Tongue (tissue), 2 donors: ENCODE results near the gene AAMP. TPM values are rescaled to one million over a fixed set of nuclear protein-coding genes. Genes with fewer than 3 reads are reported as not detected.

Experiments used
- DNase-seq: peaks from one replicate; pipeline ENCODE4 v3.0.0-alpha.2; 2015
- total RNA-seq: library from RNA; depleted of rRNA; stranded (reverse); fragments of >200 nt; gene quantifications from one replicate; pipeline ENCODE4 v1.2.3, GENCODE V29; 2014

The AAMP gene
- total RNA-seq, 1 donor from 2014 or later, result 203 TPM

GRCh38 chr2:218221000-218221399 is 48.9 kb downstream of the AAMP start:
- DNase-seq, result no peak

GRCh38 chr2:218219934-218220333 is 50.0 kb downstream of the AAMP start:
- no peak for DNase-seq

GRCh38 chr2:218218268-218219185 is 51.4 kb downstream of the AAMP start:
- DNase-seq, result peak; percentile 40

- DNase-seq, result peak; percentile 48
Measured at GRCh38 chr2:218217360-218218267, 52.3 kb downstream of the AAMP start.

GRCh38 chr2:218216674-218217359 is 53.1 kb downstream of the AAMP start, which contains the start of gene ARPC2:
Gene ARPC2, plus strand, starts transcription at chr2:218217189. Its CDS starts 282 bp downstream, at chr2:218217471.
- DNase-seq, result peak; percentile 98

- no peak for DNase-seq
Measured at GRCh38 chr2:218216336-218216673, 53.6 kb downstream of the AAMP start.

Other genes starting within 250 kb of the AAMP start
- gene RUFY4, start 200.9 kb downstream of the AAMP start, total RNA-seq, result not detected
- gene CXCR2, start 144.1 kb downstream of the AAMP start, total RNA-seq, result 0.31 TPM
- gene CXCR1, start 103.2 kb downstream of the AAMP start, total RNA-seq, result 0.31 TPM
- gene ARPC2, start 52.9 kb downstream of the AAMP start, total RNA-seq, result 213 TPM
- gene GPBAR1, start 9.1 kb downstream of the AAMP start, total RNA-seq, result 0.92 TPM
- gene PNKD, start 382 bp upstream of the AAMP start, total RNA-seq, result 32.9 TPM
- 152 TPM for gene TMBIM1, start 22.4 kb upstream of the AAMP start, total RNA-seq
- gene CATIP, start 86.7 kb upstream of the AAMP start, total RNA-seq, result not detected
- gene SLC11A1, start 112.1 kb upstream of the AAMP start, total RNA-seq, result 6.8 TPM
- 77.8 TPM for gene CTDSP1, start 129.7 kb upstream of the AAMP start, total RNA-seq
- gene VIL1, start 149.0 kb upstream of the AAMP start, total RNA-seq, result not detected